ENCODE results near the gene SLC6A8.
"Not testable (repeated sequence)": the region's sequence is repeated elsewhere in the genome, so short reads cannot be mapped to it uniquely, and the experiment has no call there.

SLC6A8 gene

GRCh38 chrX:153733651-153734240 lies 46.0 kb downstream of the SLC6A8 start:
- DNase-seq = no peak

DNA sequence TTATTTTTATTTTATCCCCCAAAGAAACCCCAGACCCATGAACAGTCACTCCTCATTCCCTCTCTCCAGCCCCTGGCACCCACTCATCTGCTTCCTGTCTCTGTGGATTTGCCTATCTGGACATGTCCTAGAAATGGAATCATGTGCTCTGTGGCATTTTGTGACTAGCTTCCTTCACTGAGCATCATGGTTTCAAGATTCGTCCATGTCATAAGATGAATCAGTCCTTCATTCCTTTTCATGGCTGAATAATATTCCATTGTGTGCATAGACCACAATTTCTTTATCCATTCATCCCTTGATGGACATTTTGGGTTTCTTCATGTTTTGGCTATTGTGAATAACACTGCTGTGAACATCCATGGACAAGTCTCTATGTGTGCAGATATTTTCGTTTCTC lies 47.1 kb downstream of the SLC6A8 start:
- no peak for DNase-seq

- DNase-seq = no peak
Observed at GRCh38 chrX:153735274-153735673, 47.5 kb downstream of the SLC6A8 start.

- no peak for DNase-seq
Observed at GRCh38 chrX:153736071-153736820, 48.5 kb downstream of the SLC6A8 start.

DNA sequence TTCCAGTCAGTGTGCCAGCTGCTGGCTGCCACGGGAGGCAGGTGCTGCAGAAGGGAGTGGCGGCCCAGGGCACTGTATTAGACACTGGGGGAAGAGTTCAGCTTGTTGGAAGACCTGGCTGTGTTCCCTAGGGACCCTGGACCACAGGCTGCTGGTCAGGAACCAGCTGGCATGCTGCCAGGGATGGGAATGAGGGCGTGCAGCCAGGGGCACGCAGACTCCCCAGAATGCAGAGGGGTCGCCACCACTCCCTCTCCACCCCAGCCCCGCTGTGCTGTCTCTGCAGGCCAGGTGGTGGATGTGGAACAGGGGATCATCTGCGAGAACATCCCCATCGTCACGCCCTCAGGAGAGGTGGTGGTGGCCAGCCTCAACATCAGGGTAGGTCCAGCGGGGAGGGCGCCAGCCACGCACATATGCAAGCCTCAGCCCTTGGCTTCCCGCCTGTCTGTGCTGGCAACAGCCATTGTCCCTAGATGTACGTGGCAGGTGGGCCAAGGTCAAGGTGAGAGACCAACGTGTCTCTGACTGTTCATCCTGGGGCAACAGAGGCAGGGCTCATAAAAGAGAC lies 49.2 kb downstream of the SLC6A8 start:
- no peak for DNase-seq

DNA sequence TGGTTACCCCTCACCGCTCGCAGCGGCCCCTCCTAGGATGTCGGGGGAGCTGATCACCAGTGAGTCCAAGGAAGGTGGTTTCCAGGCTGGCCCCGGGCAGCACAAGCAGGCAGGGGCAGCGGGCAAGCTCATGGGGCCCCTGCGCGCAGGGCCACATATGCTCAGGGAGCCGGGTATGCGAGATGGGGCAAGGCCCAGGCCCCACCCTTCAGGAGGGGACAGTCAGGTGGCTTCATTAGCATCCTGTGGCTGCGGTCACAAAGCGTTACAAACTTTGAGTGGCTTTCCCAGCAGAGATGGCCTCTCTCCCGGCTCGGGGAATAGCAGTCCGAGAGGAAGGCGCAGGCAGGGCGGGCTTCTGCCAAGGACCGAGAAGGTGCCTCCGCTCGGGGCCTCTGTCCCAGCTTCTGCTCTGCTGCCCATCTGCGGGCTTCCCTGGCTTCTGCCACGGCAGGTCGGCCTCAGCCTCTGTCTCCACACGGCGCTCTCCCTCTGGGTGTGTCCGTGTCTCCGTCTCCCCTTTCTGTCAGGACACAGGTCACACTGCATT lies 50.4 kb downstream of the SLC6A8 start:
- DNase-seq = no peak

GRCh38 chrX:153739754-153740486 lies 52.2 kb downstream of the SLC6A8 start:
- DNase-seq = peak; percentile 66

DNA sequence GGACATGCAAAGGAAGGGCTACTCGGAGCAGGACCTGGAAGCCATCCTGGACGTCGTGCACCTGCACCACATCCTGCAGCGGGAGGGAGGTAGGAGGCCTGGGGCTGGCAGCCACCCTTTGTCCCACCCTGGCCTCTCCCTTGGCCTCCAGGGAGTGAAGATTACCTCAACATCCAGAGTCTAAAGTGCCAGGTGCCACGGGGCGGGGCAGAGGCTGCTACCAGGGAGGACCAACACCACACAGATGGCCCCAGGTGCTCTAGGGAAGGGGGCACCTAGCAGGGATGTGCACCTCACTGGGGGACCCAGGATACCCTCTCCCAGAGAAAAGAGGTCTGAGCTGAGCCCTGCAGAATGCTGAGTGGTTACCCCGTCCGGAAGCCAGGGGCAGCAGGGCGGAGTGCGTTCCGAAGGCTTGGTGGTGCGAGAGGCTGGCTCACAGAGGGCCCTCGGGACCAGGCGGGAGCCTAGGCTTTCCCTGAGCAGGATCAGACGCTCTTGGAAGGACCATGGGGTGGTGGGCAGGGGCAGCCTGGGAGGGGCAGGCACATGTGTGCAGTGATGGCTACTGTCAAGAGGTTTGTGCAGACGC lies 53.0 kb downstream of the SLC6A8 start:
- no peak for DNase-seq

GRCh38 chrX:153741446-153741845 lies 53.7 kb downstream of the SLC6A8 start:
- DNase-seq = no peak

- not testable (repeated sequence) for DNase-seq
Observed at GRCh38 chrX:153742111-153742510, 54.4 kb downstream of the SLC6A8 start.

GRCh38 chrX:153742796-153743467 lies 55.2 kb downstream of the SLC6A8 start:
- DNase-seq = not testable (repeated sequence)

DNA sequence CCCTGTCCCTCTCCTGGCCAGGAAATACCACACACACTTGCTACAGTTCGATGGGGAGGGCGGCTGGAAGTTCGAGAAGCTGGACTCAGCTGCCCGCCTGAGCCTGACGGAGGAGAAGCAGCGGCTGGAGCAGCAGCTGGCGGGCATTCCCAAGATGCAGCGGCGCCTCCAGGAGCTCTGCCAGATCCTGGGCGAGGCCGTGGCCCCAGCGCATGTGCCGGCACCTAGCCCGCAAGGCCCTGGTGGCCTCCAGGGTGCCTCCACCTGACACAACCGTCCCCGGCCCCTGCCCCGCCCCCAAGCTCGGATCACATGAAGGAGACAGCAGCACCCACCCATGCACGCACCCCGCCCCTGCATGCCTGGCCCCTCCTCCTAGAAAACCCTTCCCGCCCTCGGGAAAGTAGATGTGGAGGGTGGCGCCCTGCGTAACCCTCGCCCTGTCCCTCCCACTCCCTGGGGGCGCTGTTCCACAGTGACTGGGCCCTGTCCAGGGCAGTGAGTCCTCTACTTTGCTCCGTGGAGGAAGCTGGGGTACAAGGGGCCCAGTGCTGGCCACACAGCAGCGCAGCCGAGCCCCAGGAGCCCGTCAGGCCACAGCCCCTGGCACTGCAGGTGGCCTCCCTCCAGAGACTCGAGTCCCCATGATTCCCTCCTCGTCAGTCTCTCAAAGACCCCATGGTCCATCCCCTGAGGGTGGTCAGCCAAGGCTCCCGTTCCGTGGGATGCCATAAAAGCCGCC lies 55.9 kb downstream of the SLC6A8 start:
- not testable (repeated sequence) for DNase-seq

DNA sequence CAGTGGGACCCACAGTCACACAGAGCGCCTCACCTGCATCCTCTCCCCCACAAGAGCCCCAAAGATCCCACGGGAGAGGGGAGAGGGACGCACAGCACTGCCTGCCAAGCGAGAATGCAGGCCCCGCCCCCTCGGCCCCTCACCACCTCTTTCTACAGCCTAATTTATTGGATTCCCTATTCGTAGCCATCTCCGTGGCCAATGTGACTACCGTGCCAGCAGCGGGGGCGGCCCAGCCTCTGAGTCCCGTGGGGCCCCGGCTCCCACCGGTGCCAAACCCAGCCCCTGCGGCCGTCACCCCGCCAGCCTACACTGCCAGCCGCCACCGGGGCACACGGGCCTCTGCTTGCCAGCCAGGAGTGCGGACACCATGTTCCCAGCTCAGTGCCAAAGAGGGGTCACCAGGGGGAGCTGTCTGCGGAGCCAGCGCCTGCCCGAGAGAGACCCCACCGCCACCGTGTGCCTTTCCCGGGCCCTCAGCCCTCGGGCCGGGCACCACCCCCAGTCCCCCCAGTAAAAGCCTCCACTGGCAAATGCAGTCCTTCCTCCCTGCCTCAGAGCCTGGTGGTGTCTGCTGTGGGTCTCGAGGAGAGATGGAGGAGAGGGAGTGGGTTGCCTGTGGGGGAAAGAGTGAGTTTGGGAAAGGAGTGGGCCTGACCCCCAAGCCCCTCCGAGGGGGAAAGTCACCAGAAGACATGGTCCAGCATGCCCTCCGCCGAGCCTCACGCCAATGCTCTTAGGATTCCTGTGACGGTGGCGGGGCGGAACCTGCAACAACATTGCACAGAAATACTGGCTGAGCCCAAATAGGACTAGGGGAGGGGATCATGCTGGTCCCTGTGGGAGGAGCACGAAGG lies 56.7 kb downstream of the SLC6A8 start:
- peak; percentile 37 for DNase-seq

GRCh38 chrX:153745067-153745433 lies 57.3 kb downstream of the SLC6A8 start:
- not testable (repeated sequence) for DNase-seq

Measured in CD4-positive, alpha-beta T cell treated with Interleukin-17A for 4 hours (primary cell).